ENCODE measurements around the gene SYNDIG1.

SYNDIG1 gene

DNA sequence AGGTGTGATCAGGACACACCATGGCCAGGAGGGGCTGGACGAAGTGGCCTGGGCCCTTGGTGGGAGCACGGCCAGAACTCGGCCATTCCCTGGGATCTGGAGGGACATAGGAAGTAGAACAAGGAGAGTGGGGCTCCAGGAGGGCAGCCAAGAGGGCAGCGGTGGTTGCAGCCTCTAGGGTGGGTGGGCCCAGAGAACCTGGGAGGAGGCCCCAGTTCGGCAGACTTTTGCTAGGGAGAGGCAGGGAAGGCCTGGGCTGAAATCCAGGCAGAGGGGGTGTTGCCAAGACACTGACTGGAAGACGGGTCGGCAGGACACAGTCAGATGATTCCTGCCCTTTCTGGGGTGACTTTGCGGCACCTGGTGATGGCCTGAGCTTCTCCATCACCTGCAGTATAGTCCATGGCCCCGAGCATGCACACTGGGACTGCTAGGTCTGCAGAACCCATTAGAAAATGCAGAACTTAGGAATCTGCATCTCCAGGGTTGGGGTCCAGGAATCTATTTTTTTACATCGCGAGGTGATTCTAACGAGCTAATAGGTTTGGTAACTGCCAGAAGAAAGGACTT is 224.8 kb downstream of the SYNDIG1 start:
- no peak for DNase-seq (ENCODE audit: low spot score)

DNA sequence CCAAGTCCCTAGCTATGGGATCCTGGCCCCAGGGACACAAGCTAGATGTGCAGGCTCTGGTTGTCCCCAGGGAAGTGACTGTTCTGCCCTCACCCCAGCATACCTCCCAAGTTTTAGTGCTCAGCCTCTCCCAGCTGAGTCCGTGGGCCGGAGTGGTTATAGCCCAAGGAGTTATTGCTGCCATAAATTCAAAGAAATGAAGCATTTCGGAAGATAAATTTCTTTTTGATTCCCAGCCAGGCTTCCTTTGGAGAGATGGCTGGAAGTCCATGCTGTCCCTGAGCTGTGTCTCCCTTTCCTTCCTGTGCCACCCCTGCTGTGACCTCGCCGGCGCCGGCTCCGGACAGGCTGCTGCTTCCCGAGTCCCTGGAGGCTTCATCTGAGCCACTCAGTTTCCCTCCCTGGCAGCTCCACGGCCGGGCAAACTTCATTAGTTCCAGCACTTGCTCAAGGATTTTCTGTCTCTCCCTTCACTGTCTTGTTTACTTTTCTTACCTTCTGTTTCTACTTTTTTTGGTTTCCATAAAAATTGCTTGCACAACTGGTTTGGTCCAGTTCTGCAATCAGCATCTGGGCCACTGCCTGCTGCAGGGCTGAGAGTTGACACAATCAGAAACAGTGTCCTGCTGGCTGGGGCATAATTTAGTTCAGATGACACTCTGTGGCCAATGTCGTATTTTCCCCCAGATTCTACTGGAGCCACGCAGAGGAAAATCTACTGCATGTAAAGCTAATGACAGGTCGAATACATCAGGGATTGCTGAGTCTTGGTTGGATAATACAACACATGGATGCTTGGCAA is 225.5 kb downstream of the SYNDIG1 start:
- peak; percentile 51 for DNase-seq (ENCODE audit: low spot score)

DNA sequence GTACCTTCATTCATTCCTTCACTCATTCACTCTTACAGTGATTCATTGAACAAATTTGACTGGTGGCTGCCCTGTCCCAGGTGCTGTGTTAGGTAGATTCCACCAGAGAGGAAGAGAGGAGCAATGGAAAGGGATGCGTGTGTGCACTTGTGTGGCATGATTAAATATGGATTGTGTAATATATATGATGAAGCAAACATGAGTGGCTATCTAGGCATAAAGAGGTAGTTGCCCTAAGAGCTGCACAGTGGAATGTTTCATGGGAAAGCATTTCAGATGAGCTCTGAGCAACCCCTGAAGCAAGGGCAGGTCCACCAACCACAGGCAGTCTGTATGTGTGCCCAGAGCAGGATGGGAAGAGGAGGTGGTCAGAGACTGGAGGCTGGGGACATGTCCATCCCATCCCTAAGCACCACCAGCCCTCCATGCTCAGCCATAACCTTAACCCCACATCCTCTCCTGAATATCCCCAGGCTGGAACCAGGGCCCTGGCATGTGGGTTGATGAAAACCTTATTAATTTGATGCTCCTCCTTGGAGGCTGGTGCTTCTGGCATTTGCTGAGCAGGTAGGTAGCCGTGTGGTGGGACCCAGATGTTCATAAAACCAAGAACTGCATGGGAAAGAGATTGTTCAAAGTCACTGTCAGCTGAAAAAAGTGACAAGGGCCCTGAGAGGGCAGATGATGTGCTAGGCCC is 226.2 kb downstream of the SYNDIG1 start:
- DNase-seq (ENCODE audit: low spot score): no peak

DNA sequence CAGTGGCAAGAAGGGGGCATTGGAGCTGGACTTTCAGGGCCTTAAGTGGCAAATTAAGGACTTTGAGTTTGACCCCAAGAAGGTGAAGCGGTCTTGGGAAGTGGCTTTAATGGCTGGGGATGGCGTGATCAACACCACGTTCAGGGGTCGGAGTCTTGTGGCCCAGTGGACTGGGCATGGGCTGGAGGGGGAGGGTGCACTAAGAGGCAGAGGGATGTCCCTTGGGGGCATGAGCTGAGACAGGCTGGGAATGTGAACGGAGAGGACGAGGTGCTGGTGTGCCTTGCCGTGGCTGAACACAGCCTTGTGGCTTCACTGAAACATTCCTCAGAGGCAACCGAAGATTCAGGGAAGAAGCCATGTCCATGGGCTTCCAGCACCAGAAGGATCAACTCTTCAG is 227.0 kb downstream of the SYNDIG1 start:
- no peak for DNase-seq (ENCODE audit: low spot score)

DNA sequence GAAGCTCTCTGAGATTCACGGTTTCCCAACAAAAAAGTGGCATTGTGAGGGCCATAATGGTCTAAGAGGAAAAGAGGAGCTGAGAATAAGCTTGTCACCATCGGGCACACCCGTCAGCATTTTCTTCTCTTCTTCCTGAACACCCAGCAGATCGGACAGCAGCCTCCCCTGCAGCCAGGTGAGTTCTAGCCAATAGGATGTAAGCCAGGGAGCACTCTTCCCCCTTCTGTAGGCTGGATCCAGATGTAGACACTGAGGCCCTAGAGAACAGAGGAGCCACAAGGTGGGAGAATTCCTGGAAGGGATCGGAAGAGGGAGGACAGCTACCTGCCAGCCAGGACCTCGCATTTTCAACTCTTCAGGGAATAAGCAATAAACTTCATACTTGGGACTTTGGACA is 228.0 kb downstream of the SYNDIG1 start:
- no peak for DNase-seq (ENCODE audit: low spot score)

DNA sequence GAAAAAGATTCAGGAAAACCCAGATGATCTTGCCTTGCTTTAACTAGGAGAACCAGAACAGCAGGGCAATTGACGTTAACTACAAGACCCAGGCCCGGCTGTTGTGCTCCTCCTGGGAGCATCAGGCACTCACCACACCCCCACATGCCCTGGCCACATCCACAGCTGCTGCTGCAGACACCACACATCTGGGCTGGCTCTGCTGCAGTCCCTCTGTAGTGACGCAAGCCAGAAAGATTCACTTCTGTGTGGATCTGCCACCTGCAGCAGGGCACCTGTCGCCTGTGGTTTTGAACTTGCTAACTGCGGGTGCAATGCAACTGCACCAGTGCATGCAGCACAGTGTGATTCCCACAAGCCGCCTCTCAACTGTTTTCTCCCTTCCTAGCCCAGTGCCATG is 228.8 kb downstream of the SYNDIG1 start:
- no peak for DNase-seq (ENCODE audit: low spot score)

DNA sequence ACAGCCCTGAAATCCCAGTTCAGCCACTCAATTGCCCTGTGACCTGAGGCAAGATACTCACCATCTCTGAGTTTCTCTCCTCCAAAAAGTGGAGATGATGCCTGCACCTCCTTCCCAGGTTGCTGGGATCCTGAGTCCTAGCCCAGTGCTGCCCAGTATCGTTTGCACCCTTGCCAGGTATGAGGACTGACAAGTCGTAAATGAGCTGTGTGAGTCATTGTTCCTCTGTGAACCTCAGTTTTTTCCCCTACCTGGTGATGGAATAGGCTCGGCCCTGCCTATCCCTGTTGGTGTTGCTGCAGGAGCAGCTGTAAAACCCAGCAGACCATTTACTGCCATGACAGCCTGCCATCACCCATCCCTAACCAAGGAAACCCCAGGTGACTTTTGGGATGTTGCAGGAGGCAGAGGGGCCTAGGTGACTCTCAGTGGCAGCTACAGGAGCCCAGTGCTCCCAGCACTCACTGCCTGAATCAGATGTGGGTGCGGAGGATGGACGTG is 229.3 kb downstream of the SYNDIG1 start:
- DNase-seq (ENCODE audit: low spot score): no peak

DNA sequence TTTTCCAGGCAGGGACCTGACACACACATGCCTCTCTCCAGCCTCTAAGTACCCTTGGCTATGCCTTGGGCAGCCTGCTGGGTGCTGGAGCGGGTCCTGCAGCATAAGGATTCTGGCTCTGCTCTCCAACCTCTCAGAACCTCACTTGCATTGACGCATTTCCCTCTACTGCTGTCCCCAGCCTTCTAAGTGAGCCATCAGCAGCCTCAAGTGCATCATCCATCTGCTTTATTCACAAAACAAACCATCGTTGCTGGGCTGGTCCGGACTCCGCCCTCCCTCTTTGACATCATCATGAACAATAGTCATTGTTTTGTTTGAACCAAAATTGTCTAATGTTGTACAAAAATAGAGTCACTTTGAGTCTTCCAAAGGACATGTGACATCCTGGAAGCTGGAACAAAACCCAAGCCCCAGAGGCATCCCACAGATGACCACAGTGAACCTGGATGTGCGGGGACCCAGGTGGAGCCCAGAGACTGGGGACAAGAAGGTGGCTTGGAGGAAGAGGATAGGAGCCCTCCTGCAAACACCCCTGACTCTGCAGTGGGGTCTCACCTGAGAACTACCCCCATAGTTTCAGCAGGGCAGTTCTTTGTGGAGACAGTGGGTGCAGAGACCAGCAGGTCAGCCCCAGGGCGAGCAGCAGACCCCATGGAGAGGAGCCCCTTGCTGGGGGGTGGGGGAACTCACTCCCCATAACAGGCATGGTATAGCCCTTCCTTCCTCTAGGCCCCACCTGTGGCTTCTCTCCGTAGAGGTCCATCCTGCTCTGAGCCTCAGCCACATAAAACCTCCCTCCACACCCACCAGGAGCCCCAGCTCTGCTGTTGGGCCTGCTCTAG is 230.1 kb downstream of the SYNDIG1 start:
- no peak for DNase-seq (ENCODE audit: low spot score)

DNA sequence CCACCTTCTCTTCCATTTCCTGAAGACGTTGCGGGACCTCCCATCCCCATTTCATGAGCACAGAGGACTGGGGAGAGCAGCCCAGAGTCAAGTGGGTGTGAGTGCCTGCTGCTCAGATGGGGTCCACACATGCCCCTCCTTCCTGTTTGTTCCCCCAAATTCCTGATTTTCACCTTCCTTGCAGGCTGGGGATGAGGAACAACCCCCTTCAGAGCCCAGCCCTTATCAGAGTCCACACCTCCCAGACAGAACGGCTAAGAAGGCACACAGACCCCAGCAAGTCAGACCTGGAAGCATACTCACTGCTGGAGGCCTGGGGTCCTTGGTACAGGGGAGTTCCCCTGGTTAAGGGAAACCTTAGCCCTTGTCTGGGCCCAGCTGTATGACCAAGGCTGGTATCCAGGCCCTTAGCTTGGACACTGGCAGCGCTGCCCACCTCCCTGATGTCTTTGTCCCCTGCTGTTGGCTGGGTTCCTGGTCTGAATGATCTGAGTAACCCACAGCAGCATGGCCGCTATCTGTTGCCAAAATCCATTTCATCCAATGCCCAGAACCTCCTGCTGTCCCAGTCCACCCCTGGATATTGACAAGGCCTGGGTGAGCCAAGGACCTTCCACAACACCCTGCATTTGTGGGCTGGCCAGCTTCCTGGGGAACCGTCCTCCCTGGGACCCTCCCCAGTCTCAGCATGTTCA is 230.9 kb downstream of the SYNDIG1 start:
- no peak for DNase-seq (ENCODE audit: low spot score)

DNA sequence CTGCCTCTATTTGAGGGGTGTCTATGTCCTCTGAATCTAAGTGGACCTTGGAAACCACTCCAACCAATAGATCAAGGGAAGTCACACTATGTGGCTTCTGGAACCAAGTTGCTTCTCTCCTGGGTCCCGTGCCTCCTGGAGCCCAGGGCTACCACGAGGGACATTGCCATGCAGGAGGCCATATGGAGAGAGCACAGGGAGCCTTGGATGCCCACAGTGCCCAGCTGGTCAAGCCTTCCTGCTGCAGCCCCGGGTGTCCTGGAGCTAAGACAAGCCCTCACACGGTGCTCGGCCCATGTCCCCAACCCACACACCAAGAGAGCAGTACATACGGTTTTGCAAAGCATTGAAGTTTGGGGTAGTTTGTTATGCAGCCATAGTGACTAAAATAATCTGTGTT is 231.6 kb downstream of the SYNDIG1 start:
- DNase-seq (ENCODE audit: low spot score): no peak

DNA sequence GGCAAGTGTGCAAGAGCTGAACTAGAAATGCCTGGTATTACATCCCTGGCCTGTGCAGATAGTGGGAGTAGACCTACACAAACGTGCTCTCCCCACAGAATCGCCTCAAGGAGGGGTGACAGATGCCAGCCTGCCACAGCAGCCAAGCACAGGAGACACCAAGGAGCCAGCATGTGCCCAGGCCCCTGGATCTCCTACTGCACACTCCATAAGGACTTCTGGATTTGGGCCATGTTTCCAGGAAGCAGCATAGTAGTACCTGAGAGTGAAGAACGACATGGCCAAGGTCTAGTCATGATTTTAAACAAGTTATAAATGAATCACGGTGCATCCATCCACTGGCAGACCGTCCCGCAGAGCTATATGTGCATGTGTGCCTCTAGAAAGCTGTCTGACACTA is 232.2 kb downstream of the SYNDIG1 start:
- DNase-seq (ENCODE audit: low spot score): no peak

DNA sequence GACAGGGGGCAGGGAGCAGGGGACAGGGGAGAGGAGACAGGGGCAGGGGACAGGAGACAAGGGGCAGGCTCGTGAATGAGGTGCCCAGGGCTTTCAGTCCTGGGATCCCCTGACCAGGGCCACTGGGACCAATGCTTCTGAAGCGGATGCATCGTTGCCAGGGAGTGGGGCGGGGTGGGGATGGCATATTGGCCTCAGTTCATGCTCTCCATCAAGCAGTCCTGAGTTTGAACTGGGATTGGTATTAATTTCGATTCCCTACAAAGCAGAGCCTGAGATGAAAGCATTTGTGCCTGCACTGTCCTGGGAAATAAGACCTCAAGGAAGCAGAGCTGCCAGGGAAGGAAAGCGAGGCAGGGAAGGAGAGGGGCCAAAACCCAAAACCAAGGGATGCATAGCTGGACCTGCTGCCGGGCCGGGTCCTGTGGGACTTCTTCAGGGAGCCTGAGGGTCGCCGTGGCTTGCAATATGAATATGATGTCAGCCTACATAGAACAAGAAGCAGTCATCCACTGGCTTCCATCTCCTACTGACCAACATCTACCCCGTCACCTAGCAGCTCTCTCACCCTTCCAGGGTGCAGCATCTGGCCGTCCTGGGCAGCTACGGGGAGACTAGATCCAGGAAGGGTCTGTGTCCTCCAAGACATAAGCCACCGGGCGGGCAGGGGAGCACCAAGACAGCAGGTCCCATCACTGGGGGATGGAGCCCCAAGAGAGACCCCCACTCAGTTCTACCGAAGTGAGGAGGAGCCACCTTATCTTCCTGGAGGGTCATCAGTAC is 233.3 kb downstream of the SYNDIG1 start:
- DNase-seq (ENCODE audit: low spot score): no peak

DNA sequence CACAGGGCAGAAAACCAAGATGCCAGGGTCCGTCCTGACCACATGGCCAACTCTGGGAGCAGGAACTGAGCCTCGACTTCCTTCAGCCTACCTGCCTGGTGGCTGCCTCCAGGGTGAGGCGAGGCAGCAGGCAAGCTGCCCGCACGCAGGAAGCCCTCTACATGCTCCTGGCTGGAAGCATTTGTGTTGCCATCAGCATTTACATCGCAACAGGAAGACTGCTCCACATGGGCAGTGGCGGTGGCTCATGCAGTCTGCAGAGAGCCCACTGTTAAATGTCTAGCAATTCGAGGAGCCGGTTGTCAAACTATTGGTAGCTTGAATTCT is 233.8 kb downstream of the SYNDIG1 start:
- DNase-seq (ENCODE audit: low spot score): no peak

DNA sequence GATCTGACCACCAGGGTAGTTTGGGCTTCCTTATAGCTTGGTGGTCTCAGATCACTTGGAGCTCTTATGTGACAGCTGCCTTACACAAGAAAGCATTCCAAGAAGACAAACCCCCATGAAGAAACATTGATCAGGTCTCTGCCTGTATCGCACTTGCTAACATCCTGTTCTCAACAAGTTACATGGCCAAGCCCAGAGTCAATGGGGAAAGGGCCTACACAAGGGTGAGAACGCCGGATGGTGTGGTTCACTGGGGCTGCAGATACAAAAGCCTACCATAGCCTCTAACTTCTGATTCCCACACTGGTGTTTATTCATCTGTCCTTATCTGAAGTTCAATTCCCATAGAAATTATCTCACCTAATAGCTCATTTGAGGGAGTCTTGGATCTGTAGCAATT is 235.5 kb downstream of the SYNDIG1 start:
- no peak for DNase-seq (ENCODE audit: low spot score)

DNA sequence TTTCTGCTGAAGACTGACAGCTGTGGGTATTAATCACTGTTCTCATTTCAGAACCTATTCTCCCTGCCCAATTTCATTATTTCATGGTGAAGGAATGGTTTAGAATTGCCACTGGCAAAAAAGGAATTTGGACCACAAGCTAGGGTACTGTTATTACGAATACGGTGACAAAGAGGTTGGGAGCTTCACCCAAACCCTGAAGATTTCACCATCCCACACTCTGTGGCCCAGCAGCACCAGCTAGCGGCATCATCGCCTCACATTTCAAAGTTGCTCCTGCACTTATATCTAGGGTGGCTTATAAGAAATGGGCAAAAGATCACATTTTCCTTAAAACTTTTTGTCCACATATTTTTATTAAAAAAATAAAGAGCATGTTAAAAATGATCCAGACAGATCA is 236.1 kb downstream of the SYNDIG1 start:
- no peak for DNase-seq (ENCODE audit: low spot score)

DNA sequence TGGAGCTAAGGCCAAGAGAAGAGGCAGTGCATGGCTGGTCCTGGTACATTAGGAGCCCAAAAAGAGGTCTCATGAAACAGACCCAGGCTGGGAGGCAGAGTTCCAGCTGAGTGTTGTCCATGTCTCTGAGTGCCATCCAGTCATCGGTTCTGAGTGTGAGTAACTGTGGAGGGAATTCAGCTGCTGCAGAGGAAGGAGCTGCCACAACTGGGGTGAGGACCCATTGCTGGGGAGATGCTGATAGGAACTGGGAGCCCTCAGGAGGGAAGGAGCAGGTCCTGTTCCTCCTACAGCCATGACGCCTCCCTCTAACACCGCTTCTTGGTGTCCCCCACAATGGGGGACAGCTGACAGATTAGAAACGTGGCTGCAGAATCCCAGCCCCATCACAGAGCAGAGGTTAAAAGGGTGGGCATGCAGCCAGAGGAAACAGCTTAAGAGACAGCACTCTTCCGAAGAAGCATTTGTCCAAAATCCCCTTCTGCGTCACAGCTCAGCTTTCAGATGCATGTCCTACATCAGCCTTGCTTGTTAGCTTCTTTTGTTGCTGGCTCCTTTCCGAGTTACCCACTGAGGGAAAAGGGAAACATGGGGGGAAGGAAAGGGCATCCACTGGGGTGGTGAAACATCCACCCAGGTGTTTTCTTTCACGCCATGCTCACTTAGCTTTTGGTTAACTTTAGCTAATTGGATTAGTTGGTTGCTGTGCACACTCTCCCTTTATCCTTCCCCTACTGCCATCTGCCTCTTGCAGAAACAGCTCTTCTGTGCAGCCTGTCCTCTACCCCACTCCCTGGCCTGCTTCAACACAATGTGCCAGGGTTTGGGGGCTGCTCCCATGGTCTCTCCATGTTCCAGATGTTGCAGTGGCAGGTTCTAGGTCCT is 239.2 kb downstream of the SYNDIG1 start:
- no peak for DNase-seq (ENCODE audit: low spot score)
